NCI-H2196 (cell line): ENCODE measurements around the gene SLAMF8.

Experiments
- DNase-seq: peaks from one replicate; lab custom pipeline; 2025; ENCODE audit not compliant: unreplicated experiment; lab: John Stamatoyannopoulos, UW

The SLAMF8 gene

GRCh38 chr1:159868766-159869165 is 42.1 kb downstream of the SLAMF8 start:
- no peak for DNase-seq

- no peak for DNase-seq
Observed at GRCh38 chr1:159869173-159869572, 42.5 kb downstream of the SLAMF8 start.

DNA sequence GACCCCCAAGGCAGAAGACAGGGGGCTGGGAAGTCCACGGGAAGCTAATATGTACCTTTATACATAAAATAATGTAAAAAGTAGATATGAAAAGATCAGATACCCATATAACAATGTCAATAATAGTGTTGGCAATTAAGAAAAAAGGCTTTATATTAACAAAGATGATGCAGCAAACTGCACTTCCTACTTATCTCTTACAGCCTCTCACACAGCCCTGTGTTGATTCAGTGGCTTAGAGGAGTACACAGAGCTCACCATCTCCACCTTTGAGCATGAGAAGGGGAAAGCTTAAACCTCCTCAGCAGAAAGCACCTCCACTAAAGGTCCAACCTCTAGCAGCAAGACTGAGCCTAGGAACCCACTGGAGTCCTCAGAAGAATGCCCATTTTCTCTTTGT is 42.9 kb downstream of the SLAMF8 start:
- DNase-seq = no peak

- no peak for DNase-seq
Observed at GRCh38 chr1:159870704-159871103, 44.0 kb downstream of the SLAMF8 start.

DNA sequence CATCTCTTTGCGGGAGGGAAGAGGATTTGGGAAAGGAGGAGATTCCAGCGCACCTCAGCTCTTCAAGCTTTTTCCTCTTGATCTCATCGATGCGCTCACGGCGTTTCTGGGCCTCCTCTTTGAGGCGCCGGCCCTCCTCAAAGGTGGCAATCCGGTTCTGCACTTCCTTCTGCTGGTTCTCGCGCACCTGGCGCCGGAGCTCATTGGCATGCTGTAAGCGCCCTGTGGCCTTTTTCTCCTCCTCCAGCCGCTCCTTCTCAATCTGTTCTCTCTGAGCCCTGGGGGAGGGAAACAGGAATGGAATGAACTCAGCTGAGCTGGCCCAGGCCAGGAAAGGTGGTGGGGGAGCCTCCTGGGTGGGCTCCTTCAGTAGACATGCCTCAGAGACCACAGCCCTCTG is 46.2 kb downstream of the SLAMF8 start:
- no peak for DNase-seq

DNA sequence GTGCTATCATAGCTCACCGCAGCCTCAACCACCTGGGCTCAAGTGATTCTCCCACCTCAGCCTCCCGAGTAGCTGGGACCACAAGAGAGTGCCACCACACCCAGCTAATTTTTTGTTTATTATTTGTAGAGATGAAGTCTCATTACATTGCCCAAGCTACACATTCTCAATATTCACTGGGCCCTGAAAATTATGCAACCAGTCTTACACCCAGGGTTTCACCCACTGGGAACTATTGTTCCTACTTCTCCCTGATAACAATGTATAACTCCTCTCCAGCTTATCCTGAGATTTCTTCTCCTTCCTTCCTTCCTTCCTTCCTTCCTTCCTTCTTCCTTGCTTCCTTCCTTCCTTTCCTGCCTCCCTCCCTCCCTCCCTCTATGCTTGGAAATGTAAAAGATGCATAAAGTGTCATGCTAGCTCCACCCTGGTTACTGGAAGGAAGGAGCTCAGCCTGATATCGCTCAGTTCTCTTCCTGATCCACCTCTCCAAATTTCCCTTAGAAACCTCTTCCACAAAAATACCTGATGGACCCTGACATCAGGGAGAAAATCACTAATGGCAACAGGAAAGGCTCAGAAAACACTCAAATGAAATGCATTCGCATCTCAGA is 47.0 kb downstream of the SLAMF8 start:
- DNase-seq = no peak

DNA sequence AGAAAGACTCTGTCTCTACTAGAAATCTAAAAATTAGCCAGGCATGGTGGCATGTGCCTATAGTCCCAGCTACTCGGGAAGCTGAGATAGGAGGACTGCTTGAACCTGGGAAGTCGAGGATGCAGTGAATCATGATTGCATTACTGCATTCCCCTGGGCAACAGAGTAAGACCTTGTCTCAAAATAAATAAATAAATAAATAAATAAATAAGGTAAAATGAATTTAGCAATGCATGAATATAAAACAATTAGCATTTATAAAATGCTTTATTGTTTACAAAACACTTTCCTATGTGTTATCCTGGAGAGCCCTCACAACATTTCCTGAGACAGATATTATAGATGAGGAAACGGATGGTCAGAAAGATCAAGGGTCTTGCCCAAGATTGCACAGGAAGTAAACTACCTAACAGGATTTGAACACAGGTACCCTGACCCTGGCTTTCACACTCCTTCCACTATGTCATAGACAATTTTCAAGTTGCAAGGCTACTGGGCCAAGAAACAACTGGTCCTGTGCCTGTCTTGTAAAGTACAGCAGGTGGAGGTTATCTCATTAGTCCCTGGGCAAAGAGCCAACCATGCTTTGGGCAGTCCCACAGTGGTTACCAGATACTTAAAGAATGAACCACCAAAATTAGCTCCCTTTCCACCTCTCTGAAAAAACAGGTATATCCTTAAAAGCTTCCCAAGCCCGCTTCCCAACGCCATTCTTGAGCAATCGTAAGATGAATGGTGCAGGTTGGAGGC is 51.2 kb downstream of the SLAMF8 start:
- peak; percentile 44 for DNase-seq

GRCh38 chr1:159879136-159879535 is 52.5 kb downstream of the SLAMF8 start:
- DNase-seq = no peak

- DNase-seq = no peak
Observed at GRCh38 chr1:159879977-159880376, 53.3 kb downstream of the SLAMF8 start.

DNA sequence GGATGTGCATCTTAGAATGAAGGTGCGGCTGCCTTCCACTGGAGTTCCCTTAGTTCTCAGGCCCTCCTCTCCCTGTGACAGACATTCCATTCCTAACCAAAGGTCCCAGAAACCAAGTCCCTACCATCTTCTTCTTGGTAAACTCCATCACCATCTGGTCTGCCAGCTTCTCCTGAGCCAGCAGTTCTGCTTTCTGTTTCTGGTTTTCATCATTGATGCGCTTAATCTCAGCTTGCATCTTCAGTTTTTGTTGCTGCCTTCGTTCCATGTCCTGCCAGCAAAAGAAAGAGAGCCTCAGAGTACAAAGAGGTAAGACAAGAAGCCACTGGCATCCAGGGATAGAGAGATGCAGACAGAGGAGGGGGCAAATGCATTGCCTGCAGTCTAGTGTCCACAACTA is 53.8 kb downstream of the SLAMF8 start:
- no peak for DNase-seq

- DNase-seq = peak; percentile 94
Observed at GRCh38 chr1:159881622-159882526, 55.2 kb downstream of the SLAMF8 start.

DNA sequence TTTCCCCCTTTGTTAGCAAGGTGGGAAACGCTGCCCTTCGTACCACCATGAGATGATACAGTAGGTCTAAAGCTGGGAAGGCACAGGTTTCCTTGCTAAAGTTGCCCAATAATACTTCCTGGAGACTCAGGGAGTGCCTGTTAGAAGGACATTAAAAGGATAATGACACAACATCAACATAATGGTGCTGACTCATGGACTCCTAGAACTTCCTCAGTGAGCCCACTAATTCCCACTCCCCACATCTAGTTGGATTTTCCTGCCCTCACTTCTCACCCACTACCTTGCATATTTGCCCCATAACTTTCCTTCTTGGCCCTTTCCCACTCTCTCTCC is 55.8 kb downstream of the SLAMF8 start:
- no peak for DNase-seq

DNA sequence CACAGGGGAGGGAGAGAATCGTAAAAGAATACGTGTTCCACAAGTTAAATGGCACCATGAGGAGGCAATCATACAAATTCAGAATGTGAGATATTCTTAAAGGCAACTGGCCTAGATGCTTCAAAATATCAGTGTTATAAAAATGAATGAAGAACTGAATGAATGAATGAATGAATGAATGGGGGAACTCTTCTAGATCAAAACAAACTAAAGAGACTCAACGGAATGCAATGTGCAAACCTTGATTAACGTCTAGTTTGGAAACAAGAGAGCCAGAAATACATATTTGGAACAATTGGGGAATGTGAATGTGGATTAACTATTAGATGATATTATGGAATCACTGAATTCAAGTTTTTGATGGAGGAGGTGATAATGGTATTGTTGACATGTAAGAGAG is 56.5 kb downstream of the SLAMF8 start:
- DNase-seq = no peak

DNA sequence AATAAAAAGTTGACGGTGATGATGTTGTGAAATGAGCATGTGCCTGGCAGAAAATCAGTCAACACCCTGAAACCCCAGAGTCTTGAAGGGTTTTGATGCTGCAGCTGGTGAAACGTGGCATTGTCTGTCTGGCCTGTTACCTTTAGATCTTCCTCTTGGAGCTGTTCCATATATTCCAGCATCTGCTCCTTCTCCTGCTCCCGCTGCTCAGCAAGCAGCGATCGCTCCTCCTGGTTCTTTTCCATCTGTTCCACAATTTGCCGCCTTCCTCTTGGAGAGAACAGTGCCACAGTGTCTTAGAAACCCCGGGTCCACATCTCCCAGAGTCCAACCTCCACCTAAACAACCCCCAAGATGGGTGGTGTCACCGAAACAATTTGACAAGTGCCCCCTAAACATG is 57.6 kb downstream of the SLAMF8 start:
- DNase-seq = no peak
